ENCODE measurements around the gene LMOD3. TPM values are rescaled to one million over a fixed set of nuclear protein-coding genes. Genes with fewer than 3 reads are reported as not detected.

The LMOD3 gene
- total and polyA plus RNA-seq, 9 of the 15 experiments (the other 6 are each of a cell fraction or from before 2014, with no cell fraction given): 0.03 TPM; not detected in 8

GRCh38 chr3:69084326-69085167 is 37.8 kb downstream of the LMOD3 start, which contains the start of gene ARL6IP5 (continued):
- TF ChIP-seq USF1 (CRISPR knock-in tag; IDR thresholded peaks at IDR 0.05) (no peak), MAFK (IDR thresholded peaks at IDR 0.05; ENCODE audit: low read length) (no peak), HINFP (tag; conservative IDR thresholded peaks at IDR 0.05; ENCODE audit: low read depth) (no peak), ZNF212 (CRISPR knock-in tag; IDR thresholded peaks at IDR 0.05) (no peak), ZBTB12 (CRISPR knock-in tag; IDR thresholded peaks at IDR 0.05) (no peak), ARID2 (IDR thresholded peaks at IDR 0.05) (no peak), STAG1 (CRISPR knock-in tag; IDR thresholded peaks at IDR 0.05; ENCODE audit: borderline replicate concordance) (no peak), SAFB (IDR thresholded peaks at IDR 0.05; ENCODE audit: borderline replicate concordance, low read depth, low read length) (no peak), HEY1 (CRISPR knock-in tag; IDR thresholded peaks at IDR 0.05; ENCODE audit: borderline replicate concordance) (peak; percentile 28; the same call in 1 of the 2 replicates), SMAD4 (CRISPR knock-in tag; conservative IDR thresholded peaks at IDR 0.05) (peak; percentile 55; the same call in 1 of the 2 replicates), E2F1 (CRISPR knock-in tag; IDR thresholded peaks at IDR 0.05) (no peak), NFE2L1 (tag; IDR thresholded peaks at IDR 0.05; ENCODE audit: borderline replicate concordance, low read depth) (no peak), HDAC3 (IDR thresholded peaks at IDR 0.05; ENCODE audit: borderline replicate concordance, partially characterized antibody) (no peak), ZNF76 (CRISPR knock-in tag; IDR thresholded peaks at IDR 0.05; ENCODE audit: borderline replicate concordance) (no peak), BRCA1 (IDR thresholded peaks at IDR 0.05) (no peak), BRCA1 (CRISPR knock-in tag; IDR thresholded peaks at IDR 0.05) (no peak), PREB (CRISPR knock-in tag; IDR thresholded peaks at IDR 0.05) (no peak), MAFF (IDR thresholded peaks at IDR 0.05; ENCODE audit: low read length) (no peak), JUNB (CRISPR knock-in tag; conservative IDR thresholded peaks at IDR 0.05) (no peak)

Data from K562 (cell line).